NT2/D1 (cell line): ENCODE data around the gene GPR108.

ENCODE experiments used
- YY1 ChIP-seq: IDR thresholded peaks from 2 replicates; pipeline ENCODE4 v1.6.1; 2011; ENCODE audit not compliant: insufficient read length, insufficient read depth
- ZNF274 ChIP-seq: IDR thresholded peaks from 2 replicates; pipeline ENCODE4 v1.6.1; 2011; ENCODE audit warnings: mild to moderate bottlenecking, low read depth, low read length

- TF ChIP-seq YY1 (no peak), ZNF274 (no peak)
Observed at GRCh38 chr19:6753178-6754031, 16.0 kb upstream of the GPR108 start.
